GM18861 (cell line): ENCODE results near the gene CRYBA1.
"Not testable (repeated sequence)": the region's sequence is repeated elsewhere in the genome, so short reads cannot be mapped to it uniquely, and the experiment has no call there.

ENCODE experiments used
- ATAC-seq: cut with Tn5 transposase; IDR thresholded peaks from one replicate; pipeline ENCODE4 v1.9.1; 2021; ENCODE audit not compliant: unreplicated experiment

Gene CRYBA1

DNA sequence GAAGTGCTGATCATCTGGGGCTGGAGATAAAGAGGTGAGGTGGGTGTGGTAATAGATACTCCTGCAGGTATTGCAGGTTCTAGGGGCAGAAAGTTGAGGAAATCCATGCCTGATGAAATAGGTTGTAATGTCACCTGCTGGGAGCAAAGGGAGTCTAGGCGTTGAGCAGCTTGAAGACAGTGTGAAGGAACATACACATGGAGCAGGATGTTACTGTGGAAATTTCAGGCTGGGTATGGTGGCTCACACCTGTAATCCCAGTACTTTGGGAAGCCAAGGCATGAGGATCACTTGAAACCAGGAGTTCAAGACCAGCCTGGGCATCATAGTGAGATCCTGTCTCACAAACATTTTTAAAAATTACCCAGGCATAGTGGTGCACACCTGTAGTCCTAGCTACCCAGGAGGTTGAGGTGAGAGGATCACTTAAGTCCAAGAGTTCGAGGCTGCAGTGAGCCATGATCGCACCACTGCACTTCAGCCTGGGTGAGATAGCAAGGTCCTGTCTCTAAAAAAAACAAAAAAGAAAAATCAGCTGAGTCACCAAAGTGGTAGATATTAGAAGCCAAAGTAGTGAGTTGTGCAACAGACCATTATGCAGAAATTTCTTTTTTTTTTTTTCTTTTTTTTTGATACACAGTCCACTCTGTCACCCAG lies 9.1 kb upstream of the CRYBA1 start:
- ATAC-seq = no peak

DNA sequence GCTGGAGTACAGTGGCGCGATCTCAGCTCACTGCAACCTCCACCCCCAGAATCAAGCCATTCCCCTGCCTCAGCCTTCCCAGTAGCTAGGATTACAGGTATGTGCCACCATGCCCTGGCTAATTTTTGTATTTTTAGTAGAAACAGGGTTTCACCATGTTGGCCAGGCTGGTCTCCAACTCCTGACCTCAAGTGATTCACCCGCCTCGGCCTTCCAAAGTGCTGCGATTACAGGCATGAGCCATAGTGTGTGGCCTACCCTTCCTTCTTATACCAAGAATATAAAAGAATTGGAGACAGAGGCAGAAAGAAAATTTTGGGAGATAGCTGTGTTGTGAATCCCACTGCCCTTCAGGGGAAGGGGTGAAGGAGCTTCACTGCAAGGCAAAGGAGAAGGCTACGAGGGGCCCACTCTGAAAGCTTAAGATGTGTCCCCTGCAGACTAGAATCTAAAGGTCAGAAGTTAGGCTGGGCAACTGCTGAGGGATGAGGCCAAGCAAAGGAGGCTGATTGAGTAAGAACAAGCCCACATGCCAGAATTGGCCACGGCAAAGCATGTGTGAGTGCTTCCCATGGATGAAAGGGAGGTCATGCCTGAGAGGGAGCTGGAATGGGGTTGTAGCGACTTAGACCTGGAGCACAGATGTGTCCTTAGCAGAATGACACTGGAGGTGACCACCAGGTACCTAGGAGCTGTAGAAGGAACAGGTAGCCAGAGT lies 8.4 kb upstream of the CRYBA1 start:
- ATAC-seq = no peak

DNA sequence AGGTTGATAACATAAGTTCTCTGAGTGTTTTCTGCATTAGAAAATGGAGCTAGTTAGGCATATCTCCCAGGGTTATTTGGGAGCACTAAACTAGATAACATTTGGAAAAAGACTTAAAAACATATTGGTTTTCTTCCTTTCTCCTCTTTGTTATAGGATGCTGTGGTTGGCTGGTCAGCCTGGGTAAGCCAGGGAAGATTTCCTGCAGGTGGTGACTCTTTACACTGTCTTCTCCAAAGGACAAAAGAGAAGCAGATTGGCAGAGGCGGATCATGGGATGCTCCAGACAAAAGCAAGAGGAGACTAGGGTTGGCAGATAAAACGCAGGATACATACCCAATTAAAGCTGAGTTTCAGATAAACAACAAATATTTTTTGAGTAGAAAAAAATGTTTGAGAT lies 6.2 kb upstream of the CRYBA1 start:
- no peak for ATAC-seq

DNA sequence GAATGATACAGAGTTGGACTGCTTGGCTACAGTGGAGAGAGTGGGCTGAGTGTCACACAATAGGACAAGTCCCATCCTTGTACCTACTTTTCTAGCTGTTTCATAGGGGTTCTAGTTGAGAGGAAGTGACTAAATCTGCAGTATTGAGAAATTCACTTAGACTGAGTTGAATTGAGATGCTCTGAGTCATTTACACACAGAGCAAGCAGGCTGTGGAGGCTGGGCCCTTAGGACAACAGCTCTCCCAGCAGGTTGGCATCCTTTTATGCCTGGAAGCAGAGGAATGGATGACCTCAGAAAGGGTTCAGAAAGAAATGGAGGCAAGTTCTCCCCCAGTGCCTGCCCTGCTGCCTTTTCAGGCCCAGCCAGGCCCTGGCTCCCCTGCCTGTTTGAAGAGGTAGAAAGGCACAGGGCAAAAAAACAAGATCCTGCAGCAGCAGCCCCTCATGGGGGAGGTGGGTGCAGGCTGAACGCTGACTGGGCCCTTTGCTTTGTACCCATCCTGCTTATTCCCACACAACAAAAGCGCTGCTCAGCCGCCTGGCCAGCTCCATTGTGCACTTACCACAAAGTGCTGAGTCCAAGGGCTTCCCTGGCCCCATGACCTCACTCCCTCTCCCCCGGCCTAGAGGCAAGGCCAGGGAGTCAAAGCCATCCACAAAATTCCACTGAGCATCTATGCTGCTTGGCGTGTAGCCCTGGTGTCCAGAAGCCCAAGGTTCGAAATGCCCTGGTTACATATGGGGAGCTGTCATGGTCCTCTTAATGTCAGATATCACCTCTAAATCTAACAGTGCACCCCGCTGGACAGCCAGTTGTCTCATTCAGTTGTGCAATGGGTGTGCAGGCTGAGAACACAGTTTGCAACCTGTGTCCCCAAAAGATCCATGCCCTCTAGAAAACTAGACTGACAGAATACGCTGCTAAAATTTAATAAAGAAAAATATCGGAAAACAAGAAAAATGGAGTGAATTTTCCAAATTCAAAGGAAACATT lies 5.4 kb upstream of the CRYBA1 start:
- ATAC-seq = no peak

DNA sequence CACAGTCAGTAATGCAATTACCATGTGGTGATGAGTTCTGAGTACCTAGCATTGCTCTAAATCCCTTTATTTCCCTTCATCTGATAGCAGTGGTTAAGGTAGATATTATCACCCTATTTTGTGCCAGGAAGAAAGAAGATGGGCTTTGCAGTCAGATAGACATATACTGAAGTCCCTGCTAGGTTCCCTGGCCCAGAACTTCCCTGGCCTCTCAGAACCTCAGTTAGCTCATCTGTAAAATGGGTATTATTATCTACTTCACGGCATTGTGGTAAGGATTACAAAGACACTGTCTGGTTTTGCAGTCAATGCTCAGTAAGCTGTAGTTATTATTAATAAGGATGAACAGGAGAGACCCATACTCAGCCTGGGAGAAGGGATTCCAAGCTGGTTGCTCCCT lies 4.6 kb upstream of the CRYBA1 start:
- ATAC-seq = no peak

DNA sequence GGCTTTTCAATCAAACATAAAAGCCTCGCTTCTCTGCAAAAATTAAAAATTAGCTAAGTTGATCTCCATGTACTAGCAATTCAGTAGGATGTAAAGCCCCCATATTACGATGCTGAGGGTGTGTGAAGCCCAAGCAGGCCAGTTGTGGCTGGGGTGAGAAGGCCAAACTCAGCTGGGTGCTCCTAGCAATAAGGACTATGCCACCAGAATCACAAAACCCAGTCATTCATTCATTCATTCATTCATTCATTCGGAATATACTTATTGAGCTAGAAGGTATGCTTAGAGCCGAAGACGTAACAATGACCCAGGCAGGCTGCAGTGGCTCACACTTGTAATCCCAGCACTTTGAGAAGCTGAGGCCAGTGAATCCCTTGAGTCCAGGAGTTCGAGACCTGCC lies 3.9 kb upstream of the CRYBA1 start:
- no peak for ATAC-seq

DNA sequence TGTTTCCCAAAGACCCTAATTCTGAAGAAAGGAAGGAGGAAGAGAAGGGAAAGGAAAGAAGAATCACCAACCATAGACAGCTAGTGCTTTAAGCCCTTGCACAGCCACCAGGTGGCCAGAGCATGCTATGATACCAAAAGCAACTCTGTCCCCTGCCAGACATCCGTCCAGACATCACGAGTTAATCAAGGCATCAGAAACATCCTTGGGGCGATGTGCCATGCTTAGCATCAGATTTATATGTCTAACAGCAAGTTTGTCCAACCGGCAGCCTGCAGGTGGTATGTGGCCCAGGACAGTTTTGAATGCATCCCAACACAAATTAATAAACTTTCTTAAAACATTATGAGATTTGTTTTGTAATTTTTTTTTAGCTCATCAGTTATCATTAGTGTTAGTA lies 2.9 kb upstream of the CRYBA1 start:
- ATAC-seq = no peak

DNA sequence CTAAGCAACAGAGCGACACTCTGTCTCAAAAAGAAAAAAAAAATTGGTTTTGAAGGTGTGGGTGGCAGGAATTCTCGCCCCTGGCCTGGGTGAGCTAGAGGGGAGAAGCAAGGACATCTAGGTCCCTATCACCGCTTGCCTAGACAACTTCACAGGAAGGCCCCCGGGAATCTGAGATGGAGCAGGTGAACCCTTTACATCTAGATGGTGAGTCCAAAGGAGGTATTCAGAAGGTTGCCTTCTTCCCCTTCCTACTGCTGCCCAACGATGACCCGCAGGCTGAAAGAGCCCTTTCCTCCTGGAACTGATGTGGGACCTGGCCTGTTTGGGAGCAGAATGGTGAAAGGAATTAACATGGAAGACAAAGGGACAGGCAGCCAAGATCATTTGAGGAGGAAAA lies 1.3 kb upstream of the CRYBA1 start:
- ATAC-seq = no peak

DNA sequence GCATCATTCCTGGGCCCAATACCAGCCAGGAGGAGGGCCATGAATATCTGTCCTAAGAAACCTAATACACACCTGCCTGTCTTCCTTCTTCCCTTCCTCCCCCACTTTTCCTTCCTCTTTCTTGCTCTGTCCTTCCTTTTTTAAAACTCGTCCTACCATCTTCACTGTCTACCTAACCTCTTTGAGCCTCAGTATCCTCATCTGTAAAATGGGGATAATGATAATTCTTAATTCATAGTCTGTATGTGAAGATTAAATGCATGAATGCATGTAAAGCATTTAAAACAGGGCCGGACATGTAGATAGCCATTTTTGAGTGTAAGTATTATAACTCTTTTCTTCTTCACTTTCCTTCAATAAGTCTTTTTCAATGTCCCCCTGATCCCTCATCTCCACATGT lies 560 bp downstream of the CRYBA1 start:
- ATAC-seq = no peak

DNA sequence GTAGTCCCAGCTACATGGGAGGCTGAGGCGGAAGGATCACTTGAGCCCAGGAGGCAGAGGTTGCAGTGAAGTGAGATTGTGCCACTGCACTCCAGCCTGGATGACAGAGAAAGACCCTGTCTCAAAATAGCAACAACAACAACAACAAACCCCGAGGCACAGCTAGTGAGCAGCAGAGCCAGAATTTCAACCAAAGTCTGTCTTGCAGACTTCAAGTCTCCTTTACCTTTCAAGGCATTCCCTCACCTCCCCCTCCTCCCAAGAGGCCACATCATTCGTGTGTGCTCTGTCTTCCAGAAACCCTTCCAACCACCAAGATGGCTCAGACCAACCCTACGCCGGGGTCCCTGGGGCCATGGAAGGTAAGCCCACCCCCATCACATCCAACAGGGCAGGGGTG lies 2.2 kb downstream of the CRYBA1 start:
- no peak for ATAC-seq

DNA sequence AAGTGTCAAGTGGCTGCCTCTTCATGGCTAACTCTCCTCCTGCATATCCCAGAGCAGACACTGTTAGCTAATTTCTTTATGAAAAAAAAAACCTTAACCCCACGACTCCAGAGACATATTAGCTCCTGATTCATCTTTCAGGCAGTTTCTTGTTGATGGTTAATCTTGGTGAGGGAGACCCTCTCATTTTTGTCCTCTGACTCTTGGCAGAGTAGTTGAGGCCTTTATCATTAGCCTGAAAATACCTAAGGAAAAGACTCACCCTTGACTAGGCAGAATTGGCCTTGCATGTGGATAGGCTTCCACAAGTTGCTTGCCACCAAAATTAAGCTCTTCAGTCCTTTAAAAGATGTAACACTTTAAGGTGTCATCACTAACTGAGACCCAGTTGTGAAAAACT lies 4.0 kb downstream of the CRYBA1 start:
- ATAC-seq = no peak

DNA sequence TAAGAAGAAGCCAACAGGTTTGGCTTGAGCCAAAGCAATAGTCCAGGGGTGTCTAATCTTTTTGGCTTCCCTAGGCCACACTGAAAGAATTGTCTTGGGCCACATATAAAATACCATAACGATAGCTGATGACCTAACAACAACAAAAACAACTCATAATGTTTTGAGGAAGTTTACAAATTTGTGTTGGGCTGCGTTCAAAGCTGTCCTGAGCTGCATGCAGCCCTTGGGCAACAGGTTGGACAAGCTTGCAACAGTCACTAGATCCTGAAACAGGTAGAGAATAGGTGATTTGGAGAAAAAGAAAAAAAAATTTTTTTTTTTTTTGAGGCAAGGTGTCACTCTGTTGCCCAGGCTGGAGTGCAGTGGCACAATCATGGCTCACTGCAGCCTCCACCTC lies 4.5 kb downstream of the CRYBA1 start:
- no peak for ATAC-seq

DNA sequence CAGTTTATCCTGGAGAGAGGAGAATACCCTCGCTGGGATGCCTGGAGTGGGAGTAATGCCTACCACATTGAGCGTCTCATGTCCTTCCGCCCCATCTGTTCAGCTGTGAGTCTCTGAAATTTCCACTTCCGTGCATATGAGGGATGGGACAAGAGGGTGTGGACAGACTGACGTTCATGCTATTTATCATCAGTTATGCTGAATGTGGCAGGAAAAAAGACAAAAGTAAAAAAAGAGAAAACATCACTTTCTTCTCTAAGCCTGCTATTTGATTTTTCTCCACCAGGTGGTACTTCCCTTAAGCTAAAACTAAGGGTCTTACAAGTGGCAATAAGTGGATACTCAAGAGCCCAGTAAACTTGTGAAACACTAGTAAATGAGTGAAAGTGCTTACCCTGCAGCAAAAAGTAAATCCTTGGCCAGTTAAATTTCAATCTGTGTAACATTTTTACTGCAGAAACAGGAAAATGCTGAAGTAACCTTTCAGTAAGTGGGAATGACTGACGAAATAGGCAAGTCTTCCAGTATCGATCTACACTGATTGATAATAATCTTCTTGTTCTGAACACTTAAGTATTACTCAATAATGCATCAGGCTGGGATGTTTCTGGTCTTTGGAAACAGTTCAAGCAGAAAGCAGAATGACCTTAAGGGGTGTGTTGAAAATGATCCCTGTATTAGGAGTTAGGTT lies 5.6 kb downstream of the CRYBA1 start:
- no peak for ATAC-seq

DNA sequence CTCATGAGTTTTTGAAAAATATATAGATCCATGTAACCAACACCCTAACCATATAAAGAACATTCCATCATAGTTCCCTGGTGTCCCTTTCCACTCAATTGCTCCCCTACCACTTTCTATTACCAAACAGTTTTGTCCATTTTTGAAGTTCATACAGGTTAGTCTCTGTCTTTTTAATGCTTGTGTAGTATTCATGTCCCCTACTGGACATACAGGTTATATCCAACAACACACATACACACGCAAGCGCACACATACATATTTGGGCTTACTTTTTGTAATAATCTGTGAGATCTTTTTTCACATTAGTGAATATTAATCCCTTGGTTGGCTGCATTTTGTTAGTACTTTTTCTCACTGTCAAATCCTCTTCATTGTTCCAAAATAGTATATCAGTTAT lies 6.4 kb downstream of the CRYBA1 start:
- no peak for ATAC-seq

DNA sequence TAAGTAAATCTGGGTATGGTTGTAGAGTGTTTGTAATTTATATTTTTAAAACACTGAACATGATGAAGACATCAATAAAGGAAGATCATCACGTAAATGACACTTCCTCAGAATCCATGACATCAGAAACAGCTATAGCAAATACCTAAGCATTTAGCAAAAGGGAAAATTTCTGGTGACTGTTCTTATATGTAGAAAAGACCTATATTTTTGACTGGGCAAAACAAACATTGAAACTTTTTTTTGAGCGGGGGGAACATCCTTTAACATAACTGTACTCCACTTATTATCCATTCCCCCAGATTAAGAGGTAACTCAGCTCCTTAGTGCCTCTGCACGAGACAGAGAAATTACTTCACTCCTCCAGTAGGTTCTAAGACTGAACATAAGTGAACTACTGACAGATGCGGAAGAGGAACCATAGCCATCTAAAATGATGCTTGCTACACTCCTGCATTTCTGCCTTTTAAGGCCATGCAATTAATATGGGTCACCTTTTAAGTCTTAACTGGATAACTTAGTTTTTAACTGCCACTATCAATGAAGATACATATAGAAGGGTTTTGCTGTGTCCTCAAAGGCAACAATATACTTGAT lies 9.4 kb downstream of the CRYBA1 start:
- no peak for ATAC-seq

DNA sequence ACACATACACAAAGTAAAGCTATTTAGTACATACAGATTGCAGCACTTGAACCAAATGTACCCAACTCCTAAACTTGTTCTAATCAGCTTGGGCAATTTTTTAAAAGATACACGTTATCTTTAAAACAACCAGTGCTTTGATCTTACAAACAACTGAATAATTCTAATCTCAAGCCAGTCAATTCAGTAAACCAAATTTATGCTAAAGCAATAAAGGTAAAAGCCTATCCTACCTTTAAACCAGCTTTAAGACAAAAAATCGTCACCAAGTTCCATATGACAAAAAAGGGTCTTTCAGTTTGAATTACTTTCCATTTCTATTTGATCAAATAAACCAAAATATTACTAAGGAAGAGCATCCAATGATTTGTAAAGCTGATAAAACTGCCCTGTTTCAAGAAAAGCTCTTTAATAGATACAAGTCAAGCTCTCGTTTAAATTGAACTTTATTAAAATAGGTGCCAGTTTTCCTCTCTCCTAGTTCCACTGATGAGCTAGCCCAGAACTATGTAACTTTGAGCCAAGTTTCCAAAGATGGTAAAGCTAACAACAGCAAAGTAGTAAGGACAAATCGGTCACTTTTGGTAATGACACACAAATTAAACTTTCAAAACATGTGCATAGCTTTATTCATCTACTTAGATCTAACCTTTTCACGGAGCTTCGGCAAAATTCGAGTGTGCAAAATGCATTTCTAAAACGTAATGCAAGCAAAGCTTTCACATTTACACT lies 10.2 kb downstream of the CRYBA1 start:
- no peak for ATAC-seq

DNA sequence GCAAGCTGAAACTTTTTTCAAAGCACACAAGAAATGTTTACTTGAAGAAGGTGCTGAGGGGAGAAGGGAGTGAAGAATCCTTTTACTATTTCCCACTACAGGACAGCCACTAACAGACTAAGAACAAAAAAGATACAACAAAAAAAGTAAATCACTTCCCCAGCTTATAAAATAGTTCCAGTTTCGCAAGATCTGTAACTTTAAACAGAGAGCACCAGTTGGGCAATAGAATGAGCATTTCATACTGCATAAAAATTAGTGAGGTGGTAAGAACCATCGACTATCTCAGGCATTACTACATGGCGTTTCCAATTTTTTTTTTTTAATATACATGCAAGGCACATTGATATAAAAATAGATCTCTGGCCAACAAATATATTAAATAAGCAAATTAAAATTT lies 11.1 kb downstream of the CRYBA1 start:
- ATAC-seq = no peak

DNA sequence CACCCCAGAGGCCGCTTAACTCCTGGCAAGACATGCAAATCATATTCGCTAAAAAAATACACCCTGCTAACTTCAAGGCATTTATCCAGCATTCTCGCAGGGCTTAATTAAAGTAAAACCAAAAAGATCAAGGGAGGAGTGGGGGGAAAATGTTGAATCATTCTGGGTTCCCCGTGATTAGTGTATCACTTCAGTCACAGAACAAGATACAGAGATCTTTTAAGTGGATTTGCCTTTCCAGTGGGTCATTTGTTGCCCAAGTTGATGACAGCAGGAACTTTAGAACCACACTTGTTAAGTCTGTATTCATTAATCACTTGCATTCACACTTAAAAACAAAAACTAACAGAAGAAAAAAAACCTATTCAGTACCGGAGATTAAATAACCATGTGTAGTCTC lies 17.3 kb downstream of the CRYBA1 start:
- ATAC-seq = no peak

DNA sequence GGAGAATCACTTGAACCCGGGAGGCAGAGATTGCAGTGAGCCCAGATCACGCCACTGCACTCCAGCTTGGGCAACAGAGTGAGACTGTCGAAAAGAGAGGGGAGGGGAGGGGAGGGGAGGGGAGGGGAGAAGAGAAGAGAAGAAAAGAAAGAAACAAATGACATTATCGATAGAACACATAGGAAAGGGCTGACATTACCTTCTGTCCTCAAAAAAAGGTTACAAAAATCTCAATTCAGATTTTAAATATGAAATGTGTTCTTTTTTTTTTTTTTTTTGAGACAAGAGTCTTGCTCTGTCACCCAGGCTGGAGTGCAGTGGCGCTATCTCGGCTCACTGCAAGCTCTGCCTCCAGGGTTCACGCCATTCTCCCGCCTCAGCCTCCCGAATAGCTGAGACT lies 25.3 kb downstream of the CRYBA1 start:
- not testable (repeated sequence) for ATAC-seq

DNA sequence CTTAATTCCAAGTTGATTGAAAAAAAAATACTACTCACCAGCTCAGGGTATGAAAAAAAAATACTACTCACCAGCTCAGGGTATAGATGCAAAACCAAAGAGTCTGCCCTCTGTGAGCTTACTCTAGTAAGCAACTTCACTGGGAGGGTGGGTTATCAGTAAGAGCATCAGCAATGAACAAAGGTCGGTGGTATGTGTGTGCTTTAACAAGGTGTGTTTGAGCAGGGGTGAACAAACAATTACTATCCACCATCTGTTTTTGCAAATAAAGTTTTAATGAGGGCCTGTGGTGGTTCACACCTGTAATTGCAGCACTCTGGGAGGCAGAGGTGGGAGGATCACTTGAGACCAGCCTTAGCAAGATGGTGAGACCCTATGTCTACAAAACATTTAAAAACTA lies 27.3 kb downstream of the CRYBA1 start:
- no peak for ATAC-seq
